GM21619 (cell line): Measurements from ENCODE around the gene B9D1.

ENCODE experiments used
- ATAC-seq: cut with Tn5 transposase; IDR thresholded peaks from one replicate; pipeline ENCODE4 v1.9.1; 2021; ENCODE audit not compliant: unreplicated experiment

B9D1 gene

DNA sequence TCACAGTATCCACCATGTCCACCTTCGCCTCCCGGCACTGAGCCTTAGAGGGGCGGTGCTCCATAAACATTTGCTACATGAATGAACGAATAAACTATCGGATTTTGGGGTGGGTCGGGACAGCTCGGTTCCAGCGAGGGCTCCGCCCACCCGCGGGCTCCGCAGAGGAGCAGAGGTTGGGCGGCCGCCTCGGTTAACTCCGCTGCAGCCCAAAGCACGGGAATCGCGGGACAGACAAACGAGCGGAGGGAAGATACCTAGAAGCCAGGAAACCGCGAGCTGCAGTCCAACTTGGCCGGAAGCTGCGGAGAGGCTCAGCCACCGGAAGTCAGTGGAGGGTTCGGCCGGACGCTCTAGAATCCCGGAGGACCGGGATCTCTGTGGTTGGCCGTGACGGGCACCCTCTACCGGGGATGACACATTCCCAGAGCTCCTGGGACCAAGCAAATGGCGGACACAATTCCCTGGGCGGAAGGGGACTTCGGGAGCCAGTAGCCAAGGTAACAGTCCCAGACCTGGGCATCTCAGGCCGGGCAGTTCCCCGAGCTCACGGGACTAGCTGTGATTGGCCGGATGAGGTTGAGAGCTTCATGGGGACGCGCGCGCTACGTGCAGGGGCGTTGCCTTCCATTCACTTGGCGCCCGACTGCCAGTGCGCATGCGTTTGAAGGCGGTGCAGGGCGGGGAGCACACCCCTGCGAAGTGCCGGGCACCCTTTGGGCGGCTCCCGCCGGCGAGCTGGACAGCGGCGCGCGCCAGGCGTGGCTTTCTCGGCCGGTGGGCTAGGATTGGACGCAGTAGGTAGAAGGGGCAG, 15.3 kb upstream of the B9D1 start:
- peak; percentile 90 for ATAC-seq

DNA sequence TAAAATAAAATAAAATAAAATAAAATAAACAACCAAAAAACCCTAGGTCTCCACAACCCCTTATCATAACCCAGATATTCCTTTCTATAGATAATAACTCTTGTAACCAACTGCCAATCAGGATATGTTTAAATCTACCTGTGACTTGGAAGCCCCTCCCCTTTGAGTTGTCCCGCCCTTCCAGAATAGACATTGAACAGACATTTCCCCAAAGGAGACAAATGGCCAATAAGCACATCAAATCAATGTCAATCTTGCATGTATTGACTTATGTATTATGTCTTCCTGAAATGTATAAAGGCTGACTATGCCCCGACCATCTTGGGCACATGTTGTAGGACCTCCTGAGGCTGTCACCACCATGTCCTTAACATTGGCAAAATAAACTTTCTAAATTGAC, 14.3 kb upstream of the B9D1 start:
- no peak for ATAC-seq

DNA sequence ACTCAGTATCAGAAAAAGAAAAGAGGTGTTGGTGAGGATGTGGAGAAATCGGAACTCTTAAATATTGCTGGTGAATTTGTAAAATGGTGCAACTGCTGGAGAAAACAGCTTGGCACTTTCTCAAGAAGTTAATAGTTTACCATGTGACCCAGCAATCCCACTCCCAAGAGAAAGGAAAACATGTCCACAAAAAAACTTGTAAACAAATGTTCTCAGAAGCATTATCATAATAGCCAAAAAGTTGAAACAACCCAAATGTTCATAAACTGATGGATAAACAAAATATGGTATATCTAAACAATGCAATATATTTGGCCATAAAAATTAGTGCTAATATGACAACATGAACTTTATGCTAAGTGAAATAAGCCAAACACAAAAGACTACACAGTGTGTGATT, 13.2 kb upstream of the B9D1 start:
- no peak for ATAC-seq

DNA sequence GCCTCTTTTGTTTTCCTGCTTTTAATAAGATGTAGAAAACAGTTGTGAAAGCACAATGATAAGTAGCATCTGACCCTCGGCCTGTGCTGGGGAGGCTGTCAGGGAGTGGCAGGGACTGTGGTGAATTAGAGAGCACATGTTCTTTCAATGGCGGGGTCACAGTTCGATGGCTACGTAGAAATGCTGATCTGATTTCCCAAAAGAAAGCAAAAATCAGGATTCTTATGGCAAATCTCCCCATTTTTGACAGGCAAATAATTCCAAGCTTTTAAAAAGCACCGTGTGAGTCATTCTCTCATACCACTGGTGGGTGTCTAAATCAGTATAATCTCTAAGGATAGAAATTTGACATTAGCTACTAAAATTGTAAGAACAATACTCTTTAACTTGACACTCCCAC, 11.6 kb upstream of the B9D1 start:
- no peak for ATAC-seq

DNA sequence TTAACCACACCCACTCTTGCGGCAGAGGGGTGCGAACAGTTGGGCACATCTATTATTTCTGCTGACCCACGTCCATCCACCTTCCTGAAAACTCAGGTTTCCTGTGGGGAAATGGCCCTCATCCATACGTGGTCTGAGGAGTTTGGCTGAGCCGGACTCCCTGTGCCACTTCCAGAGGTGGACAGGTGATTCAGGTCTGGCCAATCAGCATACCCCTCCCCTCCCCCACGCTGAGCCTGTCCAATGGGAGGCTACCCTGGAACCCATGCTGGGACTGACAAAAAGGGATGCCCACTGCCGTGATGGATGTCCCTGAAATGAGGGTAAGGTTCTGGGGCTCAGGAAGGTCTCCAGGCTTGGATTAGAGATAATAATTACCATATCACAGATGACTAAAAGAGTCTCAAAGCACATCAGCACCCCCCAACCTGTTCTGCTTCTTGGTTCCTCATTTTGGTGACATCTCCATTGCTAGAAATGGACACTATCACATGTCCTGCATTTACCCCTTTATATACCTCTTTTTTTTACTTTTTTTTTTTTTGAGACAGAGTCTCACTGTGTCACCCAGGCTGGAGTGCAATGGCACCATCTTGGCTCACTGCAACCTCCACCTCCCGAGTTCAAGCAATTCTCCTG, 10.5 kb upstream of the B9D1 start:
- no peak for ATAC-seq

DNA sequence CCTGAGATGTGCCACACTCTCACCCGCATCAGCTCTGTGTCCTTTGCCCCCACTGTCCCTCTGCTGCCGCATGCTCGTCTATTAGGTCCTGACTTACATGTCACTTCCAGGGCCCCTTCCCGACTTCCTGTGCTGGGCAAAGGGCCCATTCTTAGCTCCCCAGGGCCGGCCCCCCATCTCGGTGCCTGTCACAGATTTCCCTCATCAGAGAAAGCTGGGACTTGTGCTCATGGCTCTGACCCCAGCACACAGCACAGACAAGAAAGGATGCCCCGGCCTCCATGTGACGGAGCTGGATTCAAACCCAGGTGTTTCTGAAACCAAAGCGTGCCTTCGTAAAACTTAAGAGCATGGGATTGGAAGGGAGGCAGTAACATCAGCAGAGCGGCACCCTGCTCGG, 9.9 kb upstream of the B9D1 start:
- no peak for ATAC-seq

DNA sequence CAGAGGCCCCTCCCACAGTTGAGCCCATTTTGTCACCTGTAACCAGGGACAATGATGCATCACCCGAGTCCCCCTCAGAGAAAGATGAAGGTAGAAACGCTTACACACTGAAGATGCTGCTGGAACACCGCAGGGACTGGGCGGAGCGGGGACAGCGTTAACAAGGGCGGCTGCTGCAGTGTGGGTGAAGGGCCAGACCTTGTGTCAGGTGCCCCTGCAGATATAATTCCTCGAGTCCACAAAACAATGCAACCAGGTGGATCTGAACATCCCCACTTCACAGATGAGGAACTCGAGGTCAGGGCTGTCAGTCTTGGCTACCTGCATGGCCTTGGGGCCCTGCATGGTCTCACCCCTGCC, 9.5 kb upstream of the B9D1 start:
- no peak for ATAC-seq

DNA sequence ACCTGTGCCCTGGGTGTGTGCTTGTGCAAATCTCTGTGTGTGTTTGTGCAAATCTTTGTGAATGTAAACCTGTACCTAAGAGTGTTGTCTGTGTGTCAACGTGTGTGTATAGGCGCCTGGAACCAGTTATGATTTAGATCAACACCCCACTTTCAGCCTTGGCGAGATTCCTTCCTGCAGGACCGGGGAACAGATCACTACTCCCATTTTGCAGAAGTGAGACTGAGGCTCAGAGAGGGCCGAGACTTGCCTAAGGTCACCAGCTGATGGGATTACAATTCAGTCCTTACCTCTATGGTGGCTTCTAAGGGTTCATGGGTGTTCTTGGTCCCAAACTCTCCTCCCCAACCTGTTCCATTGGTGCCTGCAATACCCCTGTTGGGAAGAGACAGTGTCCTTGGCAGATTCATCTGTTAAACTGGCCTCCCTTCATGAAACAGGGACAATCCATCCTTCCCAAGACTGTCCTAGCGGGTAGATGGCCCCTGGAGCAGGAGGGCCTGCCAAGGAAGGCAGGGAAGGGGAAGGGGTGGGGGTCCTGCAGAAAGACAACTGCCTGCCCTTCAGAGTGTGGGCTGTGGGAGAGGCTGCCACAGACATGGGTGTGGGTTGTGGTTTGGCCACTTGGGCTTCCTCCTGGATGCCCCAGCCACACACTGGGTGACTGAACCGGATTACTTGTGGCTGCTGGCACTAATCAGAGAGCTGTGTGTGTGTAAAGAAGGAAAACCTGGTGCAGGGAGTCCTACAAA, 8.9 kb upstream of the B9D1 start:
- ATAC-seq: no peak

DNA sequence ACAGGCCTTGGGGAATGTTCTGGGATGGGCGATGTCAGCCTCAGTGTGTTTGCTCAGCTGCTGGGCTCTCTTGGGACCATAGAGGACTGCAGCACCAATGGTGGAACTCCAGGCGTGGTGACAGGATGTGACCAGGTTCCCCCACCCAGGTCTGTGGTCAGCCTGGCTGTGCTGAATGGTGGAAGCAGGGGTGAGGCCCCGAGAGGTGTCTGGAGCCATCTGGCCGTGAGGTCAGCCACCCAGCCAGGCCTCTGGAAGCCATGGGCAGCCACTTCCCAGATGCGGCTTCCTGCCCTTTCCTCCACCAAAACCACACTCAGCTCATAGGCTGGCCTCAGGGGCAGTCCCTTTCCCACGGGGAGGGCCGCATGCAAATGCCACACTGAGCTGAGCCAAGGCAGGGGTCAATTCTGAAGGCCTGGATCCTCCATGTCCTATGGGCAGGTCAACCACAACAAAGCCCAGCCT, 8.0 kb upstream of the B9D1 start:
- peak; percentile 73 for ATAC-seq

DNA sequence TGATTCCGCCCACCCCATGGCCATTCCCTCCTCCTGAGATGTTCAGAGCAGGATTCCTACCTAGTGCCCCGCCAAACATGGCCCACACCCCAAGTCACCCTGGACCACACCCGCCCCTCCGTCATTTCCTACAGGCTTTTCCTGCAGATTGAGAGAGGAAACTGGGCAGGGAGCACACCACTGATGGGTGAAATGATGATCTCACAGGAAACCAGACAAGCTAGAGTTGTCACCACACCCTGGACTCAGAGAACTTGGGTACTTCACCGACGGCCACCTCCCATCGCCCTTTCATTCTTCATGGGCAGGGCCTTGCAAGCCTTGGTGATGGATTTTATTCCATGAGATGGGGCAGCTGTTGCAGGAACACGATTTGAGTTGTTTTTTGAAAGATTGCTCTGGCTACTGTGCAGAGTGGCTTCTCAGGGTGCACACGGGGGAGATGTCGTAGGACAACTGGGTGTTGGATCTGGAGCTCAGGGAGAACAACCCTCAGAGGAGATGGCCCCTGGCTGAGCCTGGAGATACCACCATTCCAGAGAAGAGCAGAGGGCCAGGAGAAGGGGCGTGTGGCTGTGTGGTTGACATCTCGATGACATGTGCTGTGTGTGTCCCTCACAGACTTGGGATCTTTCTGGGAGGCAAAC, 7.4 kb upstream of the B9D1 start:
- no peak for ATAC-seq

DNA sequence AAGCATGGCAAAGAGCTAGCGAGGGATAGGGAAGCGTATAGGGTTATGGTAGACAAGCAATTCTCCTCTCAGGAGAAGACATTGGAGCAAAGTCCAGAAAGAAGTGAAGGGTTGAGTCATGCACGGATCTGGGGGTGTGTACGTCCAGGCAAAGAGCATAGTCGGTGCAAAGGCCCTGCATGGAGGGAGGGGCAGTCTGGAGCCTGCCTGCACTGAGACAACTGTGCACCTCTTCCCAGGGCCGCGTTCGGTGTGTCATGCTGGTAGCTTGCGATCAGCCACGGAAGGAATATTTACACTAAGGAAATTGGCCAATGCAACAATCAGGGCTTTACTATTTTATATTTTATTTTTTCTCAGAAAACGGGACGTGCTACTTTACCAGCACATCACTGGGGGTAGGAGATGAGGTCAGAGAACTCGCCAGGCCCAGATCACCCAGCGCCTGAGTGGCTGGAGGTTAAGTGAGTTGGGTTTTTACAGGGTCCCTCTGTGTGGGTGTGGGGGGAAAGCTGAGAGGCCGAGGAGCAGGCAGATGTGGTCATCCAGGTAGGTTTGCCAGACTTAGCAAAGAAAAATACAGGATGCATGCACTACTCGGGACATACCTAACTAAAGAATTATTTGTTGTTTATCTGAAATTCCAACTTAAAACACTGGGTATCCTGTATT, 6.7 kb upstream of the B9D1 start:
- ATAC-seq: no peak

DNA sequence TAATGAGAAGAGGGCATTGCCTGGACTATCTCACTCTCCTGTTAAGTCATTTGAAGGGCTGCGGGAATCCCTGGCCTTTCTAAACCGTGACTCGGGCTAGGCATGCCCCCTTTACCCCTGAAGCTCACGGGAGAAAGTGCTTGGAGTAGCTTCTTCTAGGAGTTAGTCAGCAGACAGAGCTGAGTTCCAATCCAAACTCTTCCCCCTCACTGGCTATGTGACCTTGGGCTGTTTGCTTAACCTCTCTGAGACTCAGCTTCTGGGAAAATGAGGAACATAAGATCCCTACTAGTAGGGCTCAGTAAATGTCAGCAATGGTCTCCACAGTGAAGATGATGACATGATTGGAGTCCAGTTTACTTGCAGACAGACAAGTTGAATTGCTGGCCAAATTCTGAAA, 5.7 kb upstream of the B9D1 start:
- no peak for ATAC-seq

DNA sequence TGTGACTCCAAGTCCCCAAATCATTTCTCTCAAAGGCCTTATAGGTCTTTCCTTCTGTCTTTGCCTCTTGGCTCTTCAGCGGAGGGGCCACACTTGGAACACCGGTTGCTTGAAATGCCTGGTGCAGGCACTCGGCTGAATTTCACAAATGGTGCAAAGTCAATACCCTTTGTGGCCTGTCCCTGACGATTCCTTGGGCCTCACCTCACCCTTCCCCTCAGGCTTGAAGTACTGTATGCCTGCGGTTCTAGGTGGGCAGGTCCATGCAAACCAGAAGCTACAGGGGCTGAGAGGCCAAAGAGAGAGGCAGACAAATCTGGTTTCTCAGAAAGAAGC, 4.1 kb upstream of the B9D1 start:
- no peak for ATAC-seq

DNA sequence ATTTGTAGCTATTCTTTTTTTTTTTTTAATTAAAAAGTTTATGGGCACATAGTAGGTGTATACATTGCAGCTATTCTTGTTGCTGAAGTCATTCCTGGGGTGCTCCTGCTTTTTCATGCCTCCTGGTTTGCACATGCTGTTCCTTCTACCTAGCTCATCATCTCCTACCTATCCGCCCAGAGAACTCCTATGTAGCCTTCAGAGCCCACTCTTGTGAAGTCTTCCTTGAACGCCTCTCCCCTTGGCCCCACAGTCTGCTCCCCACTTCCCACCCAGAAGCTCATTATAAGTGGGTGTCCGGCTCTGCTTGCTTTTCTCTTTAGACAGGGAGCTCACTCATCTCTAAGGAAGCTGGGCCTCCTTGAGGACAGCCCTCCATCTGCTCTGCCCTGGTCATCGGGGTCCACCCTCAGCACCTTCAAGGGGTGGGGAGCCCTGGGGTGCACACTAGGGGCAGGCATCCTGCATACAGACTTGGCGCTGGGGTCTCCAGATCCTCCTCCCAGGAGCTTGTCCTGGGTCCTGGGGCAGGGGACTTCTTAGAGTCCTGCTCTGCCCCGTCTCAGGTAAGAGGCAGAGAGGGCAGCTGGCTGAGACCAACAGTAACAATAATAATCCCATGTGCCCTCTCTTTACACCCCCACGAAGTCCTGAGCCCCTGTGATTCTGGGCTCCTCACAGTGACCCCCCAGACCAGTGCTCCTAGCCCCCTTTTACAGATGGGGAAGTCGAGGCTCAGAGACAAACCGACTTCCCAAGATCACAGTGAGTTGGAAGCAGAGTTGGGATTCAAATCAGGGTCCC, 3.5 kb upstream of the B9D1 start:
- ATAC-seq: no peak

DNA sequence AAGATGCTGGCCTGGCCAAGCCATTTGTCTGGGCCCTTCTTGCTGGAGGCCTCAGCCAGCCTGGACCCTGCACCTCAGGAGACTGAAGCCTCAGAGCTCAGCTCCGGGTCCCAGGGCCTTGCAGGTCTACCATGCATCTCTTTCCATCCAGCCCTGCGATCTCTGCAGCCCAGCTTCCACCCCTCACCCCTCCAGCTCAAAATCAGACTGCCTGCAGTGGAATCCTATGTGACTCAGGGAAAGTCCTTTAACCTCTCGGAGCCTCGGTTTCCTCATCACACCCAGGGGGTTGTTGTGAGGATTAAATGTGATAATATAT, 2.9 kb upstream of the B9D1 start:
- ATAC-seq: no peak

DNA sequence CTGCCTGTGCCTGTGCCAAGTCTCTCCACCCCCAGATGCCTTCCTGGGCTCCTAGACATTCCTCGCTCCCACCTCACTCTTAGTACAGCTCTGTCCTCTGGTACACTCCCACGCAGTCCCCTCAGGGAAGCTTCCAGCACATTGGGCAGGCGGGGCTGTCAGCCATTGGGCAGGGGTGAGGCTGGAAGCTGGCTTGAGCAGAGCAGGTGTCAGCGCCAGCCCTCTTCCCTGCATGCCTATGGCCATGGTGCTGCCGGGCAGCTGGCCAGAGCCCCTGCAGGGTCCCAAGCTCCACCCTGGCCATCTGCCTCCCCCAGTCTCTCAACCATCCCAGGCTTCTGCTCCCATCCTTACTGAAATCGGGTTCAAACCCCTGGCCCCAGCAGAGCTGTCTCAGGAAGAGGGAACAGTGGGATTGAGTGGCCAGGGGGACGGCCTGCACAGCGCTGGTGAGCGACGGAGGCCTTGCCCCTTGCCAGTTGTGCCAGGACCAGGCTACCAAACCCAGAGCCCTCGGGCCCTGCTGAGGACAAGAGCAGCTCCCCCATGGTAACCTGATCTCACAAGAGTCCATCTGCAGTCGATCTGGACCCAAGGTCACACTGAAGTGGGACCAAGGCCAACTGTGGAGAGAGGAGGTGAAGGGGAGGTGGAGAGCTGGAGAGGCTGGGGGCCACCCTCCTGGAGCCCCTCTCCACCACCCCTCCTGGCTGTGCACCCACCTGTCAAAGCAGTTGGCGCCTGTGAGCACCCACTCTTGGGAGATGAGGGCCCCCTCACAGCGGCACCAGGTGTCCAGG, 2.4 kb upstream of the B9D1 start:
- no peak for ATAC-seq

DNA sequence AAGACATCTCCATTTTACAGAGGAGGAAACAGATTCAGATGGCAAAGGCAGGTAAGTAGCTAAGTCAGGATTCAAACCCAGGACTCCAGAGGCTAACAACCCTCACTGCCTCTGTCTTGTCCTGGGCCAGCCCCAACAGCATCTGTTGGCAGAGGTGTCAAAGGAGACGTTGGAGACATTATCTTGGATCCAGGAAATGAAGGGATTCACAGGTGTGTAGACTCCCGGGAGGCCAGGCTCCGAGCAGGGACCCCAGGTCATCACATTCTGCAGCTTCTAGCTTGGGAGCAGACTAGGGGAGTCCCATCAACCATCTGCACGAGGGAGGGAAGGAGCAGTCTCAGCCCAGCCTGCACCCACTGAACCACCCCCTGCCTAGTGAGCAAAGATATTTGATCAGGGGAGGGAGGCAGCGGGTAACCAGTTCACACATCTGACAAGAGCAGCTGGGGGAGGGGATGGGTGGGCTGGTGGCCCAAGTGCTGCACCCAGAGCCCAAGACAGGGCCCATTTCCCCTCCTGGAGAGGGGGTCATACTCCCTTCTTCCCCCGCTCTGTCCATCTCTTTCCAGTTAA, 1.0 kb upstream of the B9D1 start:
- ATAC-seq: no peak

DNA sequence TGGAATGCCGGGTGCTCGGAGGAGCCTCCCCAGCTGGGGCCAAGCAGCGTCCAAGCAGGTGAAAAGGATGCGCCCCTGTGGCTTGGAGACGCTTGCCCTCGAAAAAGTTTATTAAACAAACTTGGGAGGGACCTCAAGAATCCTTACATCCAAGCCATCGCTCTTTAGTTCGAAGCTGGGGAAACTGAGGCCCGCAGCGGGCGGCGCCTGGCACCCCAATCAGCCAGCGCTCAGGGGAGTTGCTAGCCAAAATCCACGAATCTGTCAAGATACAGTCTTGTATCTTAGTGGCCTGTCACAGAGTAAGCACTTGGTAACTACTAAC, 553 bp upstream of the B9D1 start:
- no peak for ATAC-seq

DNA sequence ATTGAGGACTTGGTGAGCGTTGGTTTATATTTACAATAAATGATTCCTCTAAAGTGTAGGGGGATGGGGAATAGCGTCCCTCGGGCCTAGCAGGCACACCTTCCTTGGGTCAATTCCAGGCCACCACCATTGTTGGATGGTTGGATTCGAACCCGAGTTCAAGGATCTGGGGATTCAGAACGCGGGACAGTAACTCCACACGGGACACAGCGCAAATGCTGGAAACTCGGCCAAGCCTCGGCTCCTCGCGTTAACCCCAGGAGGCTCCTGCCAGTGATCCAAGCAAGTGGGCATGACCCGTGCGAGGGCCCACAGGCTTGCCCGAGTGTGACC, 613 bp downstream of the B9D1 start:
- no peak for ATAC-seq

DNA sequence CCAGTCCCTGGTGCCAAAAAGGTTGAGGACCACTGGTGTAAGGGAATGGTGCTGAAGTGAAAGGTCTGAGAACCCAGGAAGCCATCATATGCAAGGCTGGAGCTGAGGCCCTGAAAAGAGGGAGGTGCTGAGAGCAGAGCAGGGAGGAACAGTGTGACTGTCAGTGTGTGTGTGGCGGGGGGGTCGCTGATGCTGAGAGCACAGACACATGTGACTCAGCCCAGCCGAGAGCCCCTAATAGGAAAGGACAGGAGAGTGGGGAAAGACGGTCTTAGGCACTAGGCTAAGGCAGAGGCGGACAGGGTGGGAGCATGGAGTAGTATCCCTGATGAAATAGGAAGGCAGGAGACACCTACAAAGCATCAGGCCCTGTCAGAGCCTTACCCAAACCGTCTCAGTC, 1.2 kb downstream of the B9D1 start:
- no peak for ATAC-seq
